Right kidney (tissue), 1 donor: ENCODE measurements around the gene NOSIP.

ENCODE experiments used
- DNase-seq: peaks from one replicate; pipeline ENCODE4 v3.0.0-alpha.2; 2016

Gene NOSIP

GRCh38 chr19:49551531-49551930, 28.8 kb downstream of the NOSIP start:
- no peak for DNase-seq

- DNase-seq: no peak
Observed at GRCh38 chr19:49549045-49549444, 31.3 kb downstream of the NOSIP start.

DNA sequence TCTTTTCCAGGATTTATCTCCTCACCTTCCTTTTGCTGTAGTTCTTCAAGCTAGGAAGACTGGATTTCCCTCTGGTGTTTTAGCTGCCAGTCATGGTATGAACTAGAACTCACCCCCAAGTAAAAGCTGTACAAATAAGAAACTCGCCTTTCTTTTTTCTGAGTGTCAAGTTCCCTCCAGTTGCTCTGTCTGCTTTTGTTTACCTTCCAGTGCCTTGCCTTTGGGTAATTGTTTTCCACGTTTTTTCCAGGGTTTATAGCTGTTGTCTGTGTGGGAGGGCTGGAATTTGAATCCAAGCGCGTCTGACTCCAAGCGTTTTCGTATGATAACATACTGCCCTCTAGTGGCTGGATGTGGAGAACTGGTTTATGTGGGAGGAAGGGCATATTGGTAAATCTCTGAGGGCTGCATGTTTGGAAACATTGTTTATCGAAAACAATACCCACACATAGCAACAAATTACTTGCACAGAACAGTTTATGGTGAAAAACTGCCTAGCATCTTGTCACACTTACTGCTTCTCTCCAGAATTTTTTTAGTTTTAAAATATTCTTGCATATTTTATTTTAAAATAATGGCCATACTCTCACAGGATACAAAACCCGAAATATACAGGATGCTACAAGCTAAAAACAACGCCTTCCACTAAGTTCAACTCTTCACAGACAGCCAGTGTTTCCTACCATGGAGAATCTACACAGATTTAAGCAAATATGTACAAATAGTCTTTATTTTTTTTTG, 33.4 kb downstream of the NOSIP start:
- DNase-seq: peak; percentile 75

- no peak for DNase-seq
Observed at GRCh38 chr19:49544154-49544553, 36.2 kb downstream of the NOSIP start.

- no peak for DNase-seq
Observed at GRCh38 chr19:49543032-49543431, 37.3 kb downstream of the NOSIP start.

GRCh38 chr19:49542446-49542845, 37.9 kb downstream of the NOSIP start:
- no peak for DNase-seq

DNA sequence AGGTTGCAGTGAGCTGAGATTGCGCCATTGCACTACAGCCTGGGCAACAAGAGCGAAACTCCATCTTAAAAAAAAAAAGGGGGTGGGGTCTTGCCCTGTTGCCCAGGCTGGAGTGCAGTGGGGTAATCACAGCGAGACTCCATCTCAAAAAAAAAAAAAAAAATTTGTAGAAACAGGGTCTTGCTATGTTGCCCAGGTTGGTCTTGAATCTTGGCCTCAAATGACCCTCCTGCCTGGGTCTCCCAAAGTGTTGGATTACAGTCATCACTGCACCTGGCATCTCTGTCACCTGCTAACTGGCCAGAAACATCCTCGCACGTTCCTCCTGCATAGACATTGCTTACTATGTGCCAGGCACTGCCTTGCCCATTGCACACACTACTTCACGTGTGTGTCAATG, 38.4 kb downstream of the NOSIP start:
- DNase-seq: no peak

DNA sequence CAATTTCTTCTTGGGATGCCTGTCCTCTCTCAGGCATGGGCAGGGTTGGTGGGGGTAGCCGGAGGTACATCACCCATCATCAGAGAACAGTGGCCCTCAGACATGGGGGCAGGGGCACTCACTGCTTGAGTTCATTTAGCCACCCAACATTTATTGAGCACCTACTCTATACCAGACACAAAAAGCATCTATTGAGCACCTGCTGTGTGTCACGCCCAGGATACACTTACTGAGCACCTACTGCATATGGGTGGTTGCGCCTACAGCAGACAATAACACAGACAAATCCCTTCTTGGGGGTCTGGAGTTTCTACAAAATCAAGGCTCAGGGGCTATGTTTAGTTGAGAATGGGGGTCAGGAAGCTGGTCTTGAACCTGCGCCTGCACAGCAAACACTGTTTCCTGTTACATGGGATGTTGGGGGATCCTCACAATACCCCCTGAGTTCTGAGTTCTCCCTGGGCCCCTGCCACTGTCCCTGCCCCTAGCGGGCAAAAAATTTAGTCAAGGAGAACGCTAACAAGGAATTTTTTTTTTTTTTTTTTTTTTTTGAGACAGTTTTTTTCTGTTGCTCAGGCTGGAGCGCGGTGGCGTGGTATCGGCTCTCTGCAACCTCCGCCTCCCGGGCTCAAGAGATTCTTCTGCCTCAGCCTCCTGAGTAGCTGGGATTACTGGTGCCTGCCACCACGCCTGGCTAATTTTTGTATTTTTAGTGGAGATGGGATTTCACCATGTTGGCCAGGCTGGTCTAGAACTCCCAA, 41.0 kb downstream of the NOSIP start:
- no peak for DNase-seq

DNA sequence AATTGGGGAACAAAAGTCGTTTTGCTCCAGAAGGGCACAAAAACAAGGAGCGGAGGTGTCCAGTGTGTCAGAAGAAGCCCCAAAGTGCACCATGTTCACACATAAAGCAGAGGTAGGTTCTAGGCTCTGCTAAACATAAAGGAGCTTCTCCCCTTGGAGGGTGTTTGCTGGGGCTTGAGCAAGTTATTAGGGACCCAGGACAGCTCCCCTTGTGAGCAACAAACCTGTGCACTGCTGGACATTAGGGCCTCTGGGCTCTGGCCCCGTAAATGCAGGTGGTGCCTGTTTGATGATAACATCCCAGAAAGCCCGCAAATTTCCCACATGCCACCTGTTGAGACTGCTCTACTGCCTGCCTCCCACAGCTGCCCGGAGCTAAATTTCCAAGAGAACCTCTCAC, 41.7 kb downstream of the NOSIP start:
- no peak for DNase-seq

DNA sequence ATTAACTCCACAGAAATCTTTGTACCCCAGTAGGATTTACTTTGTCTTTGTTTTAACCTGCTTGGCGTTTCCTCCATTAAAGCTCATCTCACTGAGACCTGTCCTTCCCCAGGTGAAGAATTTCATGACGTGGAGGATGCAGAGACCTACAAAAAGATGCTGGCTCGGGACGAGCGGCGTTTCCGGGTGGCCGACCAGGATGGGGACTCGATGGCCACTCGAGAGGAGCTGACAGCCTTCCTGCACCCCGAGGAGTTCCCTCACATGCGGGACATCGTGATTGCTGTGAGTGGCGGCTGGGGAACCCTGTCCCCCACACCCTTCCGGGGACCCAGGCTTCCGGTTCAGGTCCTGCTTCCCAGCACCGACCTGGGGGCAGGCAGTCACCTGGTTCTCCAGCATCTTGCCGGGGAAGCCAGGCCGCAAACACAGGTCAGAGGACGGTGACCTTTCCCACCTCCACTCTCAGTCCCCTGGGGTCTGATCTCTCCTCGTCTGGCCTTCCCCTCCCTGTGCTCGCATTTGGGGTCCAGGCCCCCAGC, 43.4 kb downstream of the NOSIP start:
- no peak for DNase-seq

DNA sequence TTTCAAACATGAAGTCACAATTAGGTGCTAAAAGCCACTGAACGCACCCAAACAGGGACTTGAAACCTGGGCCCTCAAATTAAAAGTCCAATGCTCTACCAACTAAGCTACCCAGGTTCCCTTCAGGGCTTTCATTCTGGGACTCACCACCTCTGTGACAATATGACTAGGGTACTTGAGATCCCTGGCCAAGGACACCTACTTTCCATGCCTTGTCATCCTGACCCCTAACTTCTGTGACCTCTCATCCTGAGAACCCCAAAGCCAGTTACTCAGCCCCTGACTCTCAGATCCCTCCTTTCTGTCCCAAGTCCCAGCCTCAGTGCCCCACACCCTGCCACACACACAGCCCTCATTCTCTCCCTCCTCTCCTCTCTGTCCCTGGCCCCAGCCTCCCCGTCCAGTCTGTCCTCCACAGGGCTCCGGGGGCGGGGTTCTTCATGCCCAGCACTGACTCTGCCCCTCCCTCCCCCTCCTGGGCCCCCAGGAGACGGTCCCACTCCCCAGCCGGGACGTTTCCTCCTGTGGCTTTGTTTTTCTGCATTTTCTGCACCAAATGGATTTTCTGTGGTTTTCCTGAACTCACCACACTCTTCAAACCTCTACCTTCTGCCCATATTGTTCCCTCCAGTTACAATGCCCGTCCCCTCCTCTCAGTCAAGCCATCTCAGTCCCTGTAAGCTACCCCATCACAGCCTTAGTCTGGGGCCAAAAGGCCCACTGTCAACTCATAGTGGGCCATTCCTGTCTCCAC, 45.5 kb downstream of the NOSIP start:
- DNase-seq: no peak

- DNase-seq: peak; percentile 91
Observed at GRCh38 chr19:49533551-49534488, 46.5 kb downstream of the NOSIP start.

GRCh38 chr19:49530708-49531107, 49.6 kb downstream of the NOSIP start:
- no peak for DNase-seq

DNA sequence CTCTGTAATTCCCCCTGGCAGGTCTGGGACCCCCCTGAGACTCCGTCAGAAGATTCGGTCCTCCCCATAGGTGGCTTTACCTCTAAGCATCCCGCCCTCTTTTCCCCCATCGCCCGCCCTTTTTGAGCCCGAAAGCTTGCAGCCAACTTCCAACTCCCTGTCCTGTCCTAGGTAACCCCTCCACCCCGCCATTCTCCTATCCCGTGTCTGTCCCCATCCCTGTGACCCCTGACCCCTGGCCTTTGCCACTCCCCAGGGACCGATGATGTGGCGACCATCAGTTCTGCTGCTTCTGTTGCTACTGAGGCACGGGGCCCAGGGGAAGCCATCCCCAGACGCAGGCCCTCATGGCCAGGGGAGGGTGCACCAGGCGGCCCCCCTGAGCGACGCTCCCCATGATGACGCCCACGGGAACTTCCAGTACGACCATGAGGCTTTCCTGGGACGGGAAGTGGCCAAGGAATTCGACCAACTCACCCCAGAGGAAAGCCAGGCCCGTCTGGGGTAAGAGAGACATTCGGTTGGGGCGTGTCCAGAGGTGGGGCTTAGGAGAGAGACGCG, 52.1 kb downstream of the NOSIP start:
- no peak for DNase-seq

DNA sequence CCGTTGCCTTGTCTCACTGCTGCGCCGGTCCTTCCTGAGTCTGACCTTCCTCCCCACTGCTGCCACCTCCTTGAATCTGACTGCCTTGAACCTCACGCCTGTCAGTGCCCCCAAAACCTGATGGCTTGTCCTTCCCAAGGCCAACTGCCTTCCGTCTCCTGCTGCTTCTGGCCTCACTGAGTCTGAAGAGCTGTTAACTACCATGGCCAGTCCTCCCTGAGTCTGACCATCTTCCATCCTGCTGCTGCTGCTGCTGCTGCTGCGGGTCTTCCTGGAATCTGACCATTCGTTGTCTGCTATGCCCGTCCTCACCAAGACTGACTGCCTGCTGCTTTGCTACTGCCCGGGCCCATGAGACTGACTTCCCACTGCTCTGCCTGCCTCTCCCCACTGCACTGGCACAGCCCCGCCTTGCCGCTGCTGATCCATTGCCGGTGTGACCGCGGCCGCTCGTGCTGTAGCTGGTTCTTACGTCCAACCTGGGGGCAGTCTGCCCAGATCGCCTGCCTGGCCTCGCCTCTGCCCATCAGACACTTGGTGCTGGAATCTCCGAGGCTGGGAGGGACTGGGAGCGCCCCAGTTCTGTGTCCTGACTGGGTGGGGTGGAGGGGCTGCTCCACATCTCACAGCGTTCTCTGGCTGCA, 55.4 kb downstream of the NOSIP start:
- no peak for DNase-seq

DNA sequence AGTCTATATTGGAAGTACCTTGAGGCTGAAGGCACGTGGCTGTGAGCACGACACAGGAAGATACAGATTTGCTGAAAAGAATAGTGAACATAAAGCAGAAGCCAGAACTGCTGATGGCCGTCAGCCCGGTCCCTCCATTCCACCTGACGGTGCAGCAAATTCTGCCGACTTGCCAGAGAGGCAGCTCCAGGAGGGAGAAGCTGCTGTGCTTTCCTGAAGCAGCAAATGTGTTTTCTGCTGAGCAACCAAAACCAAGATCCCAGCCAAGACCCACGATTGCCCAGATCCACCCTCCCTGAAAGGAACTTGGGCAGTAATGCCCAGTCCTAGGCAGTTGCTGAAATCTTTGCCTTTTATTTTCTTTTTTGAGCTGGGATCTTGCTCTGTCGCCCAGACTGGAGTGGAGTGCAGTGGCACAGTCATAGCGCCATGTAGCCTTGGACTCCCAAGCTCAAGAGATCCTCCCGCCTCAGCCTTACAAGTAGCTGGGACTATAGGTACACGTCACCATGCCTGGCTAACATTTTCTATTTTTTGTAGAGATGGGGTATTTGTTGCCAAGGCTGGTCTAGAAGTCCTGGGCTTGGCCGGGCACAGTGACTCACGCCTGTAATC, 59.5 kb downstream of the NOSIP start:
- no peak for DNase-seq

- no peak for DNase-seq
Observed at GRCh38 chr19:49518033-49518432, 62.3 kb downstream of the NOSIP start.

- no peak for DNase-seq
Observed at GRCh38 chr19:49515767-49516166, 64.6 kb downstream of the NOSIP start.

DNA sequence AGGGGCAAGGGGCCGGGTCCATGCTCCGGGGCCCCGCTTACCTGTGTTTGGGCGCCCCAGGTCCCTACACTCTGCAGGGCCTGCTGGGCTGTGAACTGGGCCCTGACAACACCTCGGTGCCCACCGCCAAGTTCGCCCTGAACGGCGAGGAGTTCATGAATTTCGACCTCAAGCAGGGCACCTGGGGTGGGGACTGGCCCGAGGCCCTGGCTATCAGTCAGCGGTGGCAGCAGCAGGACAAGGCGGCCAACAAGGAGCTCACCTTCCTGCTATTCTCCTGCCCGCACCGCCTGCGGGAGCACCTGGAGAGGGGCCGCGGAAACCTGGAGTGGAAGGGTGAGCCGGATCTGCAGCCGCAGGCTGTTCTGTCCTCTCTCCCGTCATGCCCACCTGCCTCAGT, 66.2 kb downstream of the NOSIP start:
- DNase-seq: no peak

- no peak for DNase-seq
Observed at GRCh38 chr19:49513746-49514118, 66.6 kb downstream of the NOSIP start.
